ENCODE data around the gene CHST15.
A peak's percentile ranks its signal among the peaks of the same experiment; 100 is the strongest.
"Not testable (repeated sequence)": the region's sequence is repeated elsewhere in the genome, so short reads cannot be mapped to it uniquely, and the experiment has no call there.

The CHST15 gene

GRCh38 chr10:124100124-124100523, 6.7 kb upstream of the CHST15 start:
- DNase-seq (ENCODE audit: extremely low read depth in 1 of 2, low read depth in 1 of 2): no peak

- no peak for DNase-seq (ENCODE audit: extremely low read depth in 1 of 2, low read depth in 1 of 2)
Observed at GRCh38 chr10:124099604-124100003, 6.2 kb upstream of the CHST15 start.

- no peak for DNase-seq (ENCODE audit: extremely low read depth in 1 of 2, low read depth in 1 of 2)
Observed at GRCh38 chr10:124098575-124098974, 5.2 kb upstream of the CHST15 start.

- DNase-seq (ENCODE audit: extremely low read depth in 1 of 2, low read depth in 1 of 2): no peak
Observed at GRCh38 chr10:124097883-124098282, 4.5 kb upstream of the CHST15 start.

GRCh38 chr10:124096494-124096893, 3.1 kb upstream of the CHST15 start:
- no peak for DNase-seq (ENCODE audit: extremely low read depth in 1 of 2, low read depth in 1 of 2)

GRCh38 chr10:124095801-124096200, 2.4 kb upstream of the CHST15 start:
- not testable (repeated sequence) for DNase-seq (ENCODE audit: extremely low read depth in 1 of 2, low read depth in 1 of 2)

GRCh38 chr10:124095096-124095495, 1.7 kb upstream of the CHST15 start:
- DNase-seq (ENCODE audit: extremely low read depth in 1 of 2, low read depth in 1 of 2): no peak

GRCh38 chr10:124094419-124094785, 1.0 kb upstream of the CHST15 start:
- no peak for DNase-seq (ENCODE audit: extremely low read depth in 1 of 2, low read depth in 1 of 2)

GRCh38 chr10:124093774-124094418, 498 bp upstream of the CHST15 start:
- DNase-seq (ENCODE audit: extremely low read depth in 1 of 2, low read depth in 1 of 2): not testable (repeated sequence)

GRCh38 chr10:124092250-124092859, 1.0 kb downstream of the CHST15 start:
- peak; percentile 7 to 20 for DNase-seq (ENCODE audit: extremely low read depth in 1 of 2, low read depth in 1 of 2)

GRCh38 chr10:124091646-124092249, 1.6 kb downstream of the CHST15 start:
- no peak for DNase-seq (ENCODE audit: extremely low read depth in 1 of 2, low read depth in 1 of 2)

GRCh38 chr10:124090601-124091209, 2.7 kb downstream of the CHST15 start:
- DNase-seq (ENCODE audit: extremely low read depth in 1 of 2, low read depth in 1 of 2): no peak

GRCh38 chr10:124089859-124090258, 3.5 kb downstream of the CHST15 start:
- no peak for DNase-seq (ENCODE audit: extremely low read depth in 1 of 2, low read depth in 1 of 2)

- no peak for DNase-seq (ENCODE audit: extremely low read depth in 1 of 2, low read depth in 1 of 2)
Observed at GRCh38 chr10:124088915-124089314, 4.5 kb downstream of the CHST15 start.

- DNase-seq (ENCODE audit: extremely low read depth in 1 of 2, low read depth in 1 of 2): no peak
Observed at GRCh38 chr10:124087672-124088634, 5.4 kb downstream of the CHST15 start.

- DNase-seq (ENCODE audit: extremely low read depth in 1 of 2, low read depth in 1 of 2): no peak
Observed at GRCh38 chr10:124086787-124087671, 6.4 kb downstream of the CHST15 start.

- no peak for DNase-seq (ENCODE audit: extremely low read depth in 1 of 2, low read depth in 1 of 2)
Observed at GRCh38 chr10:124086097-124086710, 7.2 kb downstream of the CHST15 start.

- DNase-seq (ENCODE audit: extremely low read depth in 1 of 2, low read depth in 1 of 2): no peak
Observed at GRCh38 chr10:124085680-124086079, 7.7 kb downstream of the CHST15 start.

- DNase-seq (ENCODE audit: extremely low read depth in 1 of 2, low read depth in 1 of 2): no peak
Observed at GRCh38 chr10:124084708-124085107, 8.7 kb downstream of the CHST15 start.

Measured in stimulated activated CD8-positive, alpha-beta memory T cell treated with anti-CD3 and anti-CD28 coated beads, Interleukin-7, amount 100 ng/mL, for 48 hours (primary cell).